GM23248 (cell line): ENCODE data around the gene MPZ.

Experiments
- EZH2 ChIP-seq: fragments of 200-600 bp; sonication (generic); IDR thresholded peaks from 2 replicates; pipeline ENCODE4 v1.6.1; 2018; ENCODE audit warnings: antibody characterized with exemption, mild to moderate bottlenecking; ENCODE audit not compliant: insufficient read depth, poor library complexity, severe bottlenecking
- EZH2phosphoT487 ChIP-seq: fragments of 200-600 bp; sonication (generic); IDR thresholded peaks from 2 replicates; pipeline ENCODE4 v1.6.1; 2018; ENCODE audit warnings: antibody characterized with exemption, moderate library complexity, mild to moderate bottlenecking, low read depth; ENCODE audit not compliant: insufficient read depth

GRCh38 chr1:161335796-161336195, 26.0 kb upstream of the MPZ start:
- TF ChIP-seq EZH2 (no peak), EZH2phosphoT487 (no peak)
